ENCODE data around the gene MSRB1.
"Not testable (repeated sequence)": the region's sequence is repeated elsewhere in the genome, so short reads cannot be mapped to it uniquely, and the experiment has no call there.

The MSRB1 gene

GRCh38 chr16:1915732-1916639 is 27.0 kb downstream of the MSRB1 start:
- DNase-seq, result no peak

- DNase-seq, result no peak
These were observed 28.0 kb downstream of the MSRB1 start for GRCh38 chr16:1914988-1915387.

- no peak for DNase-seq
These were observed 28.9 kb downstream of the MSRB1 start for GRCh38 chr16:1914084-1914608.

- DNase-seq, result no peak
These were observed 29.5 kb downstream of the MSRB1 start for GRCh38 chr16:1913327-1914083.

GRCh38 chr16:1912215-1912543 is 30.8 kb downstream of the MSRB1 start:
- no peak for DNase-seq

GRCh38 chr16:1911467-1912214 is 31.4 kb downstream of the MSRB1 start:
- no peak for DNase-seq

GRCh38 chr16:1909561-1910231 is 33.3 kb downstream of the MSRB1 start:
- DNase-seq, result no peak

GRCh38 chr16:1908983-1909382 is 34.0 kb downstream of the MSRB1 start:
- DNase-seq, result no peak

- no peak for DNase-seq
These were observed 34.8 kb downstream of the MSRB1 start for GRCh38 chr16:1908184-1908583.

- DNase-seq, result no peak
These were observed 35.7 kb downstream of the MSRB1 start for GRCh38 chr16:1907226-1907860.

GRCh38 chr16:1906846-1907165 is 36.2 kb downstream of the MSRB1 start:
- no peak for DNase-seq

- no peak for DNase-seq
These were observed 36.7 kb downstream of the MSRB1 start for GRCh38 chr16:1906055-1906845.

- DNase-seq, result no peak
These were observed 38.9 kb downstream of the MSRB1 start for GRCh38 chr16:1903845-1904840.

- no peak for DNase-seq
These were observed 39.8 kb downstream of the MSRB1 start for GRCh38 chr16:1903220-1903574.

GRCh38 chr16:1902547-1903219 is 40.3 kb downstream of the MSRB1 start:
- DNase-seq, result no peak

GRCh38 chr16:1900452-1900774 is 42.6 kb downstream of the MSRB1 start:
- DNase-seq, result no peak

GRCh38 chr16:1899641-1900451 is 43.2 kb downstream of the MSRB1 start:
- no peak for DNase-seq

- not testable (repeated sequence) for DNase-seq
These were observed 45.3 kb downstream of the MSRB1 start for GRCh38 chr16:1897692-1898091.
